ENCODE measurements around the gene SLC35F6.

- no peak for TF ChIP-seq CTCF (IDR thresholded peaks at IDR 0.05)
- TF ChIP-seq POLR2A (IDR thresholded peaks at IDR 0.05), result no peak
Measured at GRCh38 chr2:26722328-26722727, 41.8 kb upstream of the SLC35F6 start.
